ENCODE data around the gene UCHL5.

- TF ChIP-seq, protein P1, sequence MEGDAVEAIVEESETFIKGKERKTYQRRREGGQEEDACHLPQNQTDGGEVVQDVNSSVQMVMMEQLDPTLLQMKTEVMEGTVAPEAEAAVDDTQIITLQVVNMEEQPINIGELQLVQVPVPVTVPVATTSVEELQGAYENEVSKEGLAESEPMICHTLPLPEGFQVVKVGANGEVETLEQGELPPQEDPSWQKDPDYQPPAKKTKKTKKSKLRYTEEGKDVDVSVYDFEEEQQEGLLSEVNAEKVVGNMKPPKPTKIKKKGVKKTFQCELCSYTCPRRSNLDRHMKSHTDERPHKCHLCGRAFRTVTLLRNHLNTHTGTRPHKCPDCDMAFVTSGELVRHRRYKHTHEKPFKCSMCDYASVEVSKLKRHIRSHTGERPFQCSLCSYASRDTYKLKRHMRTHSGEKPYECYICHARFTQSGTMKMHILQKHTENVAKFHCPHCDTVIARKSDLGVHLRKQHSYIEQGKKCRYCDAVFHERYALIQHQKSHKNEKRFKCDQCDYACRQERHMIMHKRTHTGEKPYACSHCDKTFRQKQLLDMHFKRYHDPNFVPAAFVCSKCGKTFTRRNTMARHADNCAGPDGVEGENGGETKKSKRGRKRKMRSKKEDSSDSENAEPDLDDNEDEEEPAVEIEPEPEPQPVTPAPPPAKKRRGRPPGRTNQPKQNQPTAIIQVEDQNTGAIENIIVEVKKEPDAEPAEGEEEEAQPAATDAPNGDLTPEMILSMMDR (IDR thresholded peaks at IDR 0.05): no peak
- no peak for TF ChIP-seq POLR2A (IDR thresholded peaks at IDR 0.05)
These were observed 45.3 kb upstream of the UCHL5 start for GRCh38 chr1:193104502-193104906.

All from suprapubic skin (tissue), 3 donors.